Measurements from ENCODE around the gene AOC2.

GRCh38 chr17:42866216-42866615 lies 21.8 kb downstream of the AOC2 start:
- no peak for TF ChIP-seq CTCF (conservative IDR thresholded peaks at IDR 0.05; ENCODE audit: low read length)
- TF ChIP-seq EZH2phosphoT487 (IDR thresholded peaks at IDR 0.05; ENCODE audit: borderline replicate concordance), result no peak
